ENCODE results near the gene TUBGCP5.

The TUBGCP5 gene

GRCh38 chr15:22973987-22974386 is 65.4 kb downstream of the TUBGCP5 start:
- no peak for DNase-seq

GRCh38 chr15:22973286-22973685 is 66.1 kb downstream of the TUBGCP5 start:
- DNase-seq, result no peak

- no peak for DNase-seq
Observed at GRCh38 chr15:22969489-22969888, 69.9 kb downstream of the TUBGCP5 start.

GRCh38 chr15:22968366-22968765 is 71.0 kb downstream of the TUBGCP5 start:
- no peak for DNase-seq

GRCh38 chr15:22967084-22967770 is 72.1 kb downstream of the TUBGCP5 start:
- DNase-seq, result no peak

GRCh38 chr15:22966321-22967083 is 72.9 kb downstream of the TUBGCP5 start:
- no peak for DNase-seq

- DNase-seq, result no peak
Observed at GRCh38 chr15:22963641-22964040, 75.7 kb downstream of the TUBGCP5 start.

GRCh38 chr15:22962611-22963010 is 76.8 kb downstream of the TUBGCP5 start:
- DNase-seq, result no peak

- DNase-seq, result no peak
Observed at GRCh38 chr15:22961762-22962161, 77.6 kb downstream of the TUBGCP5 start.

GRCh38 chr15:22960556-22960955 is 78.8 kb downstream of the TUBGCP5 start:
- no peak for DNase-seq

GRCh38 chr15:22960126-22960525 is 79.2 kb downstream of the TUBGCP5 start:
- no peak for DNase-seq

- DNase-seq, result no peak
Observed at GRCh38 chr15:22959321-22960101, 79.9 kb downstream of the TUBGCP5 start.

GRCh38 chr15:22958487-22959280 is 80.7 kb downstream of the TUBGCP5 start:
- no peak for DNase-seq

GRCh38 chr15:22956978-22957260 is 82.5 kb downstream of the TUBGCP5 start:
- DNase-seq, result no peak

- no peak for DNase-seq
Observed at GRCh38 chr15:22956257-22956977, 83.0 kb downstream of the TUBGCP5 start.

GRCh38 chr15:22955544-22956119 is 83.7 kb downstream of the TUBGCP5 start:
- no peak for DNase-seq

- DNase-seq, result no peak
Observed at GRCh38 chr15:22954798-22955543, 84.4 kb downstream of the TUBGCP5 start.

GRCh38 chr15:22954326-22954725 is 85.0 kb downstream of the TUBGCP5 start:
- no peak for DNase-seq

- no peak for DNase-seq
Observed at GRCh38 chr15:22952796-22953579, 86.4 kb downstream of the TUBGCP5 start.
